ENCODE results near the gene JAML.

JAML gene

GRCh38 chr11:118147502-118147901, 77.3 kb downstream of the JAML start:
- H3K4me3 ChIP-seq (replicated peaks in 1 of 2; ENCODE audit: low read depth in 2 of 2, low read length in 2 of 2), result no peak overlapping the region
- no peak for TF ChIP-seq CTCF (IDR thresholded peaks at IDR 0.05; ENCODE audit: low read depth, low read length)
- DNase-seq (ENCODE audit: low read depth in 2 of 2), result no peak

GRCh38 chr11:118146554-118146953, 78.3 kb downstream of the JAML start:
- no peak for DNase-seq (ENCODE audit: low read depth in 2 of 2)
- TF ChIP-seq CTCF (IDR thresholded peaks at IDR 0.05; ENCODE audit: low read depth, low read length), result no peak
- no peak overlapping the region for H3K4me3 ChIP-seq (replicated peaks in 1 of 2; ENCODE audit: low read depth in 2 of 2, low read length in 2 of 2)

GRCh38 chr11:118145285-118146227, 79.3 kb downstream of the JAML start:
- H3K4me3 ChIP-seq (replicated peaks in 1 of 2; ENCODE audit: low read depth in 2 of 2, low read length in 2 of 2), result peak overlapping the region; percentile 52 to 55
- peak; percentile 63 to 65 for DNase-seq (ENCODE audit: low read depth in 2 of 2)
- TF ChIP-seq CTCF (IDR thresholded peaks at IDR 0.05; ENCODE audit: low read depth, low read length), result peak; percentile 84

DNA sequence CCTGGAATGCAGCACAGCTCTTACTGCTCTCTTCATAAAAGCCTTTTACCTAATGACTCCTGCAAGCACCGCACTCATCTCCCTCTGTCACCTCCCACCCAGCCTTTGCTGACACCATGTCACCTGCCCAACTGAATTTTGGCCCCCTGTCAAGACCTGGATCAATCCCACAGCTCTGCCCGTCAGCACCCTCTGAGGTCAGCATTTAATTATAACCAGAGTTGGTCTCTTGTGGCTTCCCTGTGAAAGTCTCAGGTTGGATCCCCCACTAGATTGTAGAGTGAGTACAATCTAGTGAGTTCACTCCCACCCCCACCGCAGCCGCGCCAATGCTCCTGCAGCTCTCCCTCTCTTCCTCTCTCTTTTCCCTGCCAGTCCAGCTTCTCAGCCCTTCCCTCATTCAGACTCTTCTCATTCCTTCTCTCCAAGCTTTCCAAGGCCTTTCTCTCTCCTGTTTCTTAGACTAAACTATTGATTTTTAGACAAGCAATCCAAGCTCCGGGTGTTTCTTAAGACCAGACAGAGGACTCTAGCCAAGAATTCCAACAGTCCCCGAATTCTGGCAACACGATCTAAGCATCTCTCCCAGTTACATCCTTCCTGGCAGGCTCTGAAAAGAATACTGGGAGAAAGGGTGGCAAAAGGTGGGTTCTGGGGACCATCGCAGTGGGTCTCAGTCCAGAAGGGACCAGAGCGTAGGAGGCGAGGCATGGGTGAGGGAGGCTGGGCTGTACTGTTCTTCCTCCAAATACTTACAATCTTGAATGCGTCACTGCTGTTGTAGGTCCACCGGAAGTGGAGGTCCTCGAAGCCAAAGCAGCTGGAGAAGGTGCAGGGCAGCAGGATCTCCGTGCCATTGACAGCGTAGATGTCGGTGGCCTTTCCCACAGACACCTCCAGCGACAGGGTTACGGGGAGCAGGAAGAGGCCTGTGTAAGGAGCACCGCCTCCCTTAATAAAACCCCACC, 80.2 kb downstream of the JAML start:
- DNase-seq (ENCODE audit: low read depth in 2 of 2), result no peak
- no peak for TF ChIP-seq CTCF (IDR thresholded peaks at IDR 0.05; ENCODE audit: low read depth, low read length)
- no peak overlapping the region for H3K4me3 ChIP-seq (replicated peaks in 1 of 2; ENCODE audit: low read depth in 2 of 2, low read length in 2 of 2)
